Smooth muscle cell (in vitro differentiated cells): Measurements from ENCODE around the gene SMYD3. TPM values are rescaled to one million over a fixed set of nuclear protein-coding genes. Genes with fewer than 3 reads are reported as not detected.

Source experiments
- DNase-seq: peaks from one replicate; lab custom pipeline; 2025; ENCODE audit not compliant: unreplicated experiment; lab: John Stamatoyannopoulos, UW
- H2AFZ ChIP-seq: fragments of 200-600 bp; sonication (generic); 2 replicates; pipeline ENCODE4 v1.6.0; 2016; ENCODE audit warnings: antibody characterized with exemption, low read depth, mild to moderate bottlenecking
- H3F3A ChIP-seq: fragments of 200-600 bp; sonication (generic); 2 replicates; pipeline ENCODE4 v1.6.0; 2017; ENCODE audit warnings: antibody characterized with exemption, low read depth
- H3K27ac ChIP-seq: fragments of 200-600 bp; sonication (generic); 2 replicates; pipeline ENCODE4 v1.5.1; 2016; ENCODE audit warnings: low read depth, mild to moderate bottlenecking
- H3K27me3 ChIP-seq: fragments of 200-600 bp; sonication (generic); 2 replicates; pipeline ENCODE4 v1.6.1; 2016; ENCODE audit warnings: low read depth, mild to moderate bottlenecking
- H3K36me3 ChIP-seq: fragments of 200-600 bp; sonication (generic); 2 replicates; pipeline ENCODE4 v1.5.1; 2016; ENCODE audit warnings: low read depth
- H3K4me1 ChIP-seq: fragments of 200-600 bp; sonication (generic); 2 replicates; pipeline ENCODE4 v1.5.1; 2016; ENCODE audit warnings: low read depth
- H3K4me2 ChIP-seq: fragments of 200-600 bp; sonication (generic); 2 replicates; pipeline ENCODE4 v1.6.0; 2016; ENCODE audit warnings: mild to moderate bottlenecking
- H3K4me3 ChIP-seq: fragments of 200-600 bp; sonication (generic); 2 replicates; pipeline ENCODE4 v1.5.1; 2016; ENCODE audit warnings: mild to moderate bottlenecking
- H3K79me2 ChIP-seq: fragments of 200-600 bp; sonication (generic); 2 replicates; pipeline ENCODE4 v1.6.0; 2016; ENCODE audit warnings: low read depth, mild to moderate bottlenecking
- H3K9ac ChIP-seq: fragments of 200-600 bp; sonication (generic); 2 replicates; pipeline ENCODE4 v1.6.0; 2016; ENCODE audit warnings: low read depth
- H3K9me3 ChIP-seq: fragments of 200-600 bp; sonication (generic); replicated peaks from 2 replicates; pipeline ENCODE4 v1.5.1; 2016; ENCODE audit warnings: low read depth
- H4K20me1 ChIP-seq: fragments of 200-600 bp; sonication (generic); 2 replicates; pipeline ENCODE4 v1.6.0; 2016; ENCODE audit warnings: low read depth
- WGBS: methylation state at CpG from one replicate; pipeline ENCODE4 v1.1.7; 2016; ENCODE audit warnings: low lambda C conversion rate; 5-methylcytosine and 5-hydroxymethylcytosine counted together
- polyA plus RNA-seq: library from polyadenylated mRNA; unstranded; fragments of >200 nt; fragmentation: Nextera tagmentation; extraction: Ambion mirVana; gene quantifications from 2 replicates; pipeline ENCODE4 v1.2.1, GENCODE V29; 2016
- total RNA-seq: library from RNA; depleted of rRNA; stranded (reverse); fragments of >200 nt; gene quantifications from 2 replicates; pipeline ENCODE4 v1.2.3, GENCODE V29; 2014
- TF ChIP-seq, protein P1 (sequence below): fragments of 200-600 bp; sonication (generic); IDR thresholded peaks from 2 replicates; pipeline ENCODE4 v1.5.1; 2017; ENCODE audit warnings: borderline replicate concordance, mild to moderate bottlenecking, antibody characterized with exemption; ENCODE audit not compliant: insufficient read depth, poor library complexity, severe bottlenecking

The SMYD3 gene
- total and polyA plus RNA-seq, 2 experiments from 2014 or later, result 162 to 301 TPM

DNA sequence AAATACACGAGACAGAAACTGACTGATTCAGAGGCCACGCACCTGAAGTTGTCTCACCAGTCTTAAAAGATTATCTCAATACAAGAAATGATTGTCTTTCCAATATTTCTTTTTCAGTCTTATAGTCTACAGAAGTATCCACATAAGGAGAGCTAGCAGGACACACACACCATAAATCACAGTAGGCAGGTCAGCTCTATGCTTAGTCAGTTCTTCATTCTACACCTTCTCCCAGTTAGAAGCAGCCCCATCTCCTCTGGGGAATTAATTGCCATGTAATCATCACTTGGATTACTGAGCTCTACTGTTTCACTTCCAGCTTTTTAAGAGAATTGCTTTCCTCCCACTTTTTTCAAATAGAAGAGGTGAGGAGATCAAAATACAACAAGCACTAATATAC, 59.6 kb downstream of the SMYD3 start:
- DNase-seq, result no peak
- TF ChIP-seq, protein P1, sequence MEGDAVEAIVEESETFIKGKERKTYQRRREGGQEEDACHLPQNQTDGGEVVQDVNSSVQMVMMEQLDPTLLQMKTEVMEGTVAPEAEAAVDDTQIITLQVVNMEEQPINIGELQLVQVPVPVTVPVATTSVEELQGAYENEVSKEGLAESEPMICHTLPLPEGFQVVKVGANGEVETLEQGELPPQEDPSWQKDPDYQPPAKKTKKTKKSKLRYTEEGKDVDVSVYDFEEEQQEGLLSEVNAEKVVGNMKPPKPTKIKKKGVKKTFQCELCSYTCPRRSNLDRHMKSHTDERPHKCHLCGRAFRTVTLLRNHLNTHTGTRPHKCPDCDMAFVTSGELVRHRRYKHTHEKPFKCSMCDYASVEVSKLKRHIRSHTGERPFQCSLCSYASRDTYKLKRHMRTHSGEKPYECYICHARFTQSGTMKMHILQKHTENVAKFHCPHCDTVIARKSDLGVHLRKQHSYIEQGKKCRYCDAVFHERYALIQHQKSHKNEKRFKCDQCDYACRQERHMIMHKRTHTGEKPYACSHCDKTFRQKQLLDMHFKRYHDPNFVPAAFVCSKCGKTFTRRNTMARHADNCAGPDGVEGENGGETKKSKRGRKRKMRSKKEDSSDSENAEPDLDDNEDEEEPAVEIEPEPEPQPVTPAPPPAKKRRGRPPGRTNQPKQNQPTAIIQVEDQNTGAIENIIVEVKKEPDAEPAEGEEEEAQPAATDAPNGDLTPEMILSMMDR, result no peak
- Histone ChIP-seq H3K9me3 (no peaks in the 10 kb centered on the region), H3K4me1 (peaks cover 11% of the 10 kb centered on the region), H4K20me1 (peaks cover 13% of the 10 kb centered on the region), H3K27me3 (no peaks in the 10 kb centered on the region), H3K27ac (no peak overlapping the region), H3F3A (no peaks in the 10 kb centered on the region), H2AFZ (no peak overlapping the region), H3K4me2 (no peak overlapping the region), H3K4me3 (no peak overlapping the region), H3K9ac (no peak overlapping the region), H3K79me2 (no peaks in the 10 kb centered on the region), H3K36me3 (no peaks in the 10 kb centered on the region)
- WGBS, result 91% methylated on average over 2 of the region's 2 CpGs

DNA sequence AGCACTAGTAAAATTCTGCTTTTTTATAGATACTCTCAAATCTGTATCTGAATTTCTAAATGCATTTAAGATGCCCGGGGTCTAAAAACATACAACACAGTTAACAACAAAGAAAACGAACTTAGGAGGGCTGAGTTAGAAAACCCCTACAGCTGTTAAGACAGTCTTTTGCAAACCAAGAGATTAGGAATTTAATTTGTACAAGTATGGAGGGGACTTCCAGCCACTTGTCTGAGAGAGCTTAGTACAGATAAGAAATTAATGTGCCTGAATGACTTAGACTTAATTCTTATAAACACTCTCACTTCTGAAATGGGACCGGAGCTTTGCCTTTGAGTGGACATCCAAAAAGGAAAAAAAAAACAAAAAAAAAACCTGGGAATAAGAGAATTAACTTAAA, 61.6 kb downstream of the SMYD3 start:
- no peak overlapping the region for H3K9ac ChIP-seq
- H3F3A ChIP-seq, result no peaks in the 10 kb centered on the region
- no peaks in the 10 kb centered on the region for H3K9me3 ChIP-seq
- H3K4me1 ChIP-seq, result peaks cover 11% of the 10 kb centered on the region
- no peak overlapping the region for H2AFZ ChIP-seq
- peaks cover 12% of the 10 kb centered on the region for H4K20me1 ChIP-seq
- H3K4me3 ChIP-seq, result no peak overlapping the region
- H3K79me2 ChIP-seq, result no peaks in the 10 kb centered on the region
- DNase-seq, result no peak
- WGBS, result 32% methylated on average over 3 of the region's 3 CpGs
- TF ChIP-seq, protein P1, result no peak
- H3K27ac ChIP-seq, result no peak overlapping the region
- H3K4me2 ChIP-seq, result peak overlapping the region; percentile 40
- H3K36me3 ChIP-seq, result no peaks in the 10 kb centered on the region
- H3K27me3 ChIP-seq, result no peaks in the 10 kb centered on the region

DNA sequence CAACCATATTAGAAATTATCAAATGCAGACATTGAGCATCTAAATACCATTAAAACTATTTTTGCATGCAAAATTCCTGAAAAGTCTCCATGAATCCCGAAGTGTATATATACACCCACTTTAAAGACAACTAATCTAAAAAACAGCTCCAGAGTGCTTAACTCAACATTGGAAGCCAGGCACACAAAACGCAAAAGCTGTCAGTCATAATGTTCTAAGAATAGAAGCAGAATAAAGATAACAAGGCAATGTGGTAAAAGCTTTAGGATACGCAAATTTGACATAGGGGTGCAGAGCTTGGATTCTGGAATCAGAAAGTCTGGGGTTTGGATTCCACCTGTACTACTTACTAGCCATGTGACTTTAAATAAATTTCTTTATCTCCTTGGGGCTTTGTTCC, 62.5 kb downstream of the SMYD3 start:
- Histone ChIP-seq H3F3A (no peaks in the 10 kb centered on the region), H3K4me3 (no peak overlapping the region), H3K9ac (no peak overlapping the region), H3K36me3 (no peaks in the 10 kb centered on the region), H3K4me1 (peaks cover 11% of the 10 kb centered on the region), H2AFZ (no peak overlapping the region), H3K4me2 (peak overlapping the region; percentile 14), H3K79me2 (no peaks in the 10 kb centered on the region), H3K27ac (no peak overlapping the region), H3K9me3 (no peaks in the 10 kb centered on the region), H4K20me1 (peaks cover 10% of the 10 kb centered on the region), H3K27me3 (no peaks in the 10 kb centered on the region)
- TF ChIP-seq, protein P1, result no peak
- no peak for DNase-seq
- WGBS, result 40% methylated on average over 3 of the region's 3 CpGs

DNA sequence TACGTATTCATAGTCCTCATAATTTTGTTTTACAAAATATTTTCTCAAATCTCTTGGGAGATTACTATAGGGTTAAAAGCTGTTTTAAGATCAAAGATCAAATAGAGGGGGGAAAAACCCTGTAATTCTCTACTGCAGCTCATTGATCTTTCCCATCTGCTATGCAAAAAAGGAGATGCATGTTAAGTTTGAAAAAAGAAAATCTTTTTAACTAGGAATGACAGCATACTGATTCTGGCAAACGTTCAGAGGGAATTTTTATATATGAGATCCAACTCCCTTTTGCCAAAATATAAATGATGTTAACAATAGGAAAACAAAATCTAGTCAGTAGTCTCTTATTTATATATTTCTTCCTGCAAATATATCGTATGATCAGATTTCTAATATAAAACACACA, 69.1 kb downstream of the SMYD3 start:
- H3K9me3 ChIP-seq, result no peaks in the 10 kb centered on the region
- WGBS, result 74% methylated on average over 3 of the region's 3 CpGs
- TF ChIP-seq, protein P1, result no peak

More for the DNA sequence above, 69.1 kb downstream of the SMYD3 start:
- H3K4me1 ChIP-seq, result peaks cover 5% of the 10 kb centered on the region
- no peaks in the 10 kb centered on the region for H4K20me1 ChIP-seq
- no peaks in the 10 kb centered on the region for H3K79me2 ChIP-seq
- H3K27ac ChIP-seq, result no peak overlapping the region
- H3K36me3 ChIP-seq, result no peaks in the 10 kb centered on the region
- no peak overlapping the region for H3K9ac ChIP-seq
- H3K4me3 ChIP-seq, result no peak overlapping the region
- H2AFZ ChIP-seq, result no peak overlapping the region
- H3F3A ChIP-seq, result no peaks in the 10 kb centered on the region
- DNase-seq, result no peak
- no peaks in the 10 kb centered on the region for H3K27me3 ChIP-seq
- H3K4me2 ChIP-seq, result no peak overlapping the region
